Measurements from ENCODE around the gene MEF2C.
A peak's percentile ranks its signal among the peaks of the same experiment; 100 is the strongest.

MEF2C gene

GRCh38 chr5:88674356-88675167 lies 208.4 kb downstream of the MEF2C start:
- H4K20me1 ChIP-seq (ENCODE audit: control insufficient read depth, insufficient read depth, low read depth, low read length), result no peaks in the 10 kb centered on the region
- peak overlapping the region; percentile 71 for H3K4me2 ChIP-seq (ENCODE audit: low read length)

GRCh38 chr5:88673253-88674105 lies 209.5 kb downstream of the MEF2C start:
- Histone ChIP-seq H3K4me3 (ENCODE audit: low read length) (peak overlapping the region; percentile 80), H3K27ac (ENCODE audit: low read depth, low read length) (peak overlapping the region; percentile 93), H3K4me2 (ENCODE audit: low read length) (peak overlapping the region; percentile 71), H3K79me2 (ENCODE audit: control insufficient read depth, low read length) (peaks cover 19% of the 10 kb centered on the region), H3F3A (ENCODE audit: control insufficient read depth, insufficient read depth) (peaks cover 21% of the 10 kb centered on the region), H3K9me2 (replicated peaks; ENCODE audit: control insufficient read depth, low read length) (no peaks in the 10 kb centered on the region), H4K20me1 (ENCODE audit: control insufficient read depth, insufficient read depth, low read depth, low read length) (no peaks in the 10 kb centered on the region), H3K36me3 (ENCODE audit: control insufficient read depth, low read length) (no peaks in the 10 kb centered on the region), H3K9me3 (ENCODE audit: control insufficient read depth, insufficient read depth, low read length) (no peaks in the 10 kb centered on the region), H3K27me3 (ENCODE audit: control insufficient read depth, low read length) (no peaks in the 10 kb centered on the region), H3K4me1 (ENCODE audit: control insufficient read depth, low read length) (peaks cover 73% of the 10 kb centered on the region)
- TF ChIP-seq CTCF (IDR thresholded peaks at IDR 0.05; ENCODE audit: low read depth, low read length, poor library complexity, severe bottlenecking) (no peak), EZH2phosphoT487 (IDR thresholded peaks at IDR 0.05; ENCODE audit: borderline replicate concordance, low read length) (no peak)

More at GRCh38 chr5:88674356-88675167, 208.4 kb downstream of the MEF2C start:
- Histone ChIP-seq H3K9me2 (replicated peaks; ENCODE audit: control insufficient read depth, low read length) (no peaks in the 10 kb centered on the region), H3K36me3 (ENCODE audit: control insufficient read depth, low read length) (no peaks in the 10 kb centered on the region), H3F3A (ENCODE audit: control insufficient read depth, insufficient read depth) (peaks cover 26% of the 10 kb centered on the region), H3K4me1 (ENCODE audit: control insufficient read depth, low read length) (peaks cover 65% of the 10 kb centered on the region), H3K27ac (ENCODE audit: low read depth, low read length) (peak overlapping the region; percentile 93), H3K9me3 (ENCODE audit: control insufficient read depth, insufficient read depth, low read length) (no peaks in the 10 kb centered on the region), H3K79me2 (ENCODE audit: control insufficient read depth, low read length) (peaks cover 19% of the 10 kb centered on the region), H3K4me3 (ENCODE audit: low read length) (peak overlapping the region; percentile 80), H3K27me3 (ENCODE audit: control insufficient read depth, low read length) (no peaks in the 10 kb centered on the region)
- TF ChIP-seq EZH2phosphoT487 (IDR thresholded peaks at IDR 0.05; ENCODE audit: borderline replicate concordance, low read length), result no peak
- TF ChIP-seq CTCF (IDR thresholded peaks at IDR 0.05; ENCODE audit: low read depth, low read length, poor library complexity, severe bottlenecking), result no peak

- Histone ChIP-seq H4K20me1 (ENCODE audit: control insufficient read depth, insufficient read depth, low read depth, low read length) (no peaks in the 10 kb centered on the region), H3K27ac (ENCODE audit: low read depth, low read length) (no peak overlapping the region), H3K27me3 (ENCODE audit: control insufficient read depth, low read length) (peaks cover 5% of the 10 kb centered on the region; the same call in 1 of the 2 replicates), H3K9me3 (ENCODE audit: control insufficient read depth, insufficient read depth, low read length) (no peaks in the 10 kb centered on the region), H3F3A (ENCODE audit: control insufficient read depth, insufficient read depth) (peaks cover 21% of the 10 kb centered on the region), H3K4me1 (ENCODE audit: control insufficient read depth, low read length) (peaks cover 77% of the 10 kb centered on the region), H3K79me2 (ENCODE audit: control insufficient read depth, low read length) (peaks cover 22% of the 10 kb centered on the region), H3K36me3 (ENCODE audit: control insufficient read depth, low read length) (no peaks in the 10 kb centered on the region), H3K9me2 (replicated peaks; ENCODE audit: control insufficient read depth, low read length) (no peaks in the 10 kb centered on the region), H3K4me3 (ENCODE audit: low read length) (peak overlapping the region; percentile 80), H3K4me2 (ENCODE audit: low read length) (peak overlapping the region; percentile 71)
- TF ChIP-seq CTCF (IDR thresholded peaks at IDR 0.05; ENCODE audit: low read depth, low read length, poor library complexity, severe bottlenecking) (no peak), EZH2phosphoT487 (IDR thresholded peaks at IDR 0.05; ENCODE audit: borderline replicate concordance, low read length) (no peak)
These were observed 210.2 kb downstream of the MEF2C start for GRCh38 chr5:88672644-88673252.

Measured in DOHH2 (cell line).